Measurements from ENCODE around the gene KCND3. TPM values are rescaled to one million over a fixed set of nuclear protein-coding genes. Genes with fewer than 3 reads are reported as not detected.

The KCND3 gene
- not detected in 2 replicates for total RNA-seq (2014; rRNA removed; shearing (Covaris generic))

GRCh38 chr1:111989531-111990025 is at the start of gene KCND3:
TSS of gene KCND3 (minus strand) at chr1:111989668.
- DNase-seq (ENCODE audit: low spot score): no peak

GRCh38 chr1:112034277-112034676 is 44.8 kb upstream of the KCND3 start:
- DNase-seq (ENCODE audit: low spot score): no peak

GRCh38 chr1:112033439-112034120 is 44.1 kb upstream of the KCND3 start:
- no peak for DNase-seq (ENCODE audit: low spot score)

GRCh38 chr1:112030157-112030556 is 40.7 kb upstream of the KCND3 start:
- DNase-seq (ENCODE audit: low spot score): no peak

- no peak for DNase-seq (ENCODE audit: low spot score)
Measured at GRCh38 chr1:112027696-112028095, 38.2 kb upstream of the KCND3 start.

- no peak for DNase-seq (ENCODE audit: low spot score)
Measured at GRCh38 chr1:112026501-112026900, 37.0 kb upstream of the KCND3 start.

GRCh38 chr1:112026016-112026415 is 36.5 kb upstream of the KCND3 start:
- no peak for DNase-seq (ENCODE audit: low spot score)

- no peak for DNase-seq (ENCODE audit: low spot score)
Measured at GRCh38 chr1:112021263-112021662, 31.8 kb upstream of the KCND3 start.

GRCh38 chr1:112017183-112017582 is 27.7 kb upstream of the KCND3 start:
- no peak for DNase-seq (ENCODE audit: low spot score)

- DNase-seq (ENCODE audit: low spot score): no peak
Measured at GRCh38 chr1:112012823-112013222, 23.4 kb upstream of the KCND3 start.

- DNase-seq (ENCODE audit: low spot score): no peak
Measured at GRCh38 chr1:112011202-112011601, 21.7 kb upstream of the KCND3 start.

- DNase-seq (ENCODE audit: low spot score): no peak
Measured at GRCh38 chr1:112007169-112007568, 17.7 kb upstream of the KCND3 start.

GRCh38 chr1:112006416-112007025 is 17.1 kb upstream of the KCND3 start:
- DNase-seq (ENCODE audit: low spot score): no peak

- no peak for DNase-seq (ENCODE audit: low spot score)
Measured at GRCh38 chr1:112004076-112004475, 14.6 kb upstream of the KCND3 start.

GRCh38 chr1:112002514-112002913 is 13.0 kb upstream of the KCND3 start:
- no peak for DNase-seq (ENCODE audit: low spot score)

GRCh38 chr1:112001436-112001835 is 12.0 kb upstream of the KCND3 start:
- DNase-seq (ENCODE audit: low spot score): no peak

- no peak for DNase-seq (ENCODE audit: low spot score)
Measured at GRCh38 chr1:112000048-112000447, 10.6 kb upstream of the KCND3 start.

- no peak for DNase-seq (ENCODE audit: low spot score)
Measured at GRCh38 chr1:111998332-111998731, 8.9 kb upstream of the KCND3 start.

- no peak for DNase-seq (ENCODE audit: low spot score)
Measured at GRCh38 chr1:111992476-111992875, 3.0 kb upstream of the KCND3 start.

- DNase-seq (ENCODE audit: low spot score): peak; percentile 24
Measured at GRCh38 chr1:111990878-111991718, 1.6 kb upstream of the KCND3 start.

- DNase-seq (ENCODE audit: low spot score): no peak
Measured at GRCh38 chr1:111990026-111990877, 784 bp upstream of the KCND3 start.

Measured in HT-29 (cell line).